HG03457 (cell line): ENCODE measurements around the gene CCND1.
"Not testable (repeated sequence)": the region's sequence is repeated elsewhere in the genome, so short reads cannot be mapped to it uniquely, and the experiment has no call there.

Experiments
- ATAC-seq: cut with Tn5 transposase; IDR thresholded peaks from one replicate; pipeline ENCODE4 v1.9.1; 2021; ENCODE audit warnings: moderate number of reproducible peaks; ENCODE audit not compliant: unreplicated experiment

The CCND1 gene

DNA sequence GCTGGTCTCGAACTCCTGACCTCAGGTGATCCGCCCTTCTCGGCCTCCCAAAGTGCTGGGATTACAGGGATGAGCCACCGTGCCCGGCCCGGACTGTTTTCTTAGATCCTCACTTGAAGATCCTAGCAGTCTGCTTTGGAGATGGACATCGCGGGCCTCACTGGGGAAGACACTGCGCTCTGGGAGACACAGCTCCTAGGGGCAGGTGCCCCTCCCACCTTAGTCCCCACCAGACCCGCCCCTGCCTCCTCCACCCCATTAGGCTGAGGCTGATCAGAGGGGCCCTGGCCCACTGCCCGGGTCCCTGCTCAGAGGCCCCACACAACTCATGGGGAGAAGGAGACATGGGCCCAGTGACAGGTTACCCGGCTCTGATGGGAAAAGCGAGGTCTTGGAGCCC lies 45.5 kb downstream of the CCND1 start:
- no peak for ATAC-seq

DNA sequence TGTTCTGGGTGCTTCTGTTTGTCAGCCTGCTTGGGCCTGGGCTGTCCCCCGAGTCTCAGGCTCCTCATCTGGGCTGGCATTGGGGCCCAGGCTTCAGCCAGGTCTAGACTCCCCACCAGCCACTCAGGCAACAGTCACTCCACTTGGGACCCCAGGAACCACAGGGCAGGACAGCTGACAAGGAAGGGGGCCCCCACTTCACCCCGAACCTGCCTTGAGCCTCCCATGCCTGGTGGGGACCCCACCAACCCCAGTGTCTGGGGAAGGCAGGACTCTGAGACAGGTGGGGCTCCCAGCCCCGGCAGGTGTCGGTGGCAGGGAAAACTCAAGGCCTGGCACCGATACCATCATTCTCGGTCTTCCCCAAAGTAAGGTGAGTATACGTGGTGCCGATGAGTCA lies 45.9 kb downstream of the CCND1 start:
- no peak for ATAC-seq

DNA sequence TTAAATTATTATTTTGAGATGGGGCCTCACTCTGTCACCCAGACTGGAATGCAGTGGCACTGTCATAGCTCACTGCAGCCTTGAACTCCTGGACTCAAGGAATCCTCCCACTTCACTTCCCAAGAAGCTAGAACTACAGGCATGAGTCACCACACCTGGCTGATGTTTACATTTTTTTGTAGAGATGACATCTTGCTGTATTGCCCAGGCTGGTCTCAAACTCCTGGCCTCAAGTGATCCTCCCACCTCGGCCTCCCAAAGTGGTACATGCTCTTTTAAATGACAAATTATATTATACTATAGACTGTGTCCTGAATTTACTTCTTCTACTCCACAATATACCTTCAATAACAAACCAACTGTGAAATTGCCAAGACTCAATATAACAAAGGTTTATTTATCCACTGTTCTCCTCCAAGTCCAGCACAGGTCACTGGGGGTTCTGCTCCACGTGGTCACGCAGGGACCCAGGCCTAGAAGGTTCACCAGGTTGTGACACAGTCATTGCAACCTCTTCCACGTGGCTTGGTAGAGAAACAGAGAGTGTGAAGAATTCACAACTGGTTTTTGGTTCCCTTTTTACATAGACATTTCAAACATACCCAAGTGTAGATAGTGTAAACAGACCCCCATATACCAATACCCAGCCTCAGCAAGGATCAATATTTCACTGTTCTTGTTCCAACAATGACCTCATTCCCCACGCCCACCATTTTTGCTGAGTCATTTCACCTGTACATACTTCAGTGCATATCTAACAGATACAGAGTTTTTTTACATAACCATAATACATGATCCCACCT lies 47.2 kb downstream of the CCND1 start:
- not testable (repeated sequence) for ATAC-seq

DNA sequence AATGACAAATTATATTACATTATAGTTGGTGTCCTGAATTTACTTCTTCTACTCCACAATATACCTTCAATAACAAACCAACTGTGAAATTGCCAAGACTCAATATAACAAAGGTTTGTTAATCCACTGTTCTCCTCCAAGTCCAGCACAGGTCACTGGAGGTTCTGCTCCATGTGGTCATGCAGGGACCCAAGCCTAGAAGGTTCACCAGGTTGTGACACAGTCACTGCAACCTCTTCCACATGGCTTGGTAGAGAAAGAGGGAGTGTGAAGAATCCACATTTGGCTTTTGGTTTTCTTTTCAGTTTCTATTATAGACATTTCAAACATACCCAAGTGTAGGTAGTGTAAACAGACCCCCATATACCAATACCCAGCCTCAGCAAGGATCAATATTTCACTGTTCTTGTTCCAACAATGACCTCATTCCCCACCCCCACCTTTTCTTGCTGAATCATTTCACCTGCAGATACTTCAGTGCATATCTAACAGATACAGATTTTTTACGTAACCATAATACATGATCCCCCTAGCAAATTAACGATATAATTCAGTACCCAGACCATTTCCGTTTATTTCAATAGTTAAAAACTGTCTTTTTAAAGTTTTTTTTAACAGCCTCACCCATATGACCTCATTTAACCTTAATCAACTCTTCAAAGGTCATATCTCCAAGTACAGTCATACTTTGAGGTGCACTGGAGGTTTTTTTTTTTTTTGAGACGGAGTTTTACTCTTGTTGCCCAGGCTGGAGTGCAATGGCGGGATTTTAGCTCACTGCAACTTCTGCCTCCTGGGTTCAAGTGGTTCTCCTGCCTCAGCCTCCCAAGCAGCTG lies 48.7 kb downstream of the CCND1 start:
- no peak for ATAC-seq

DNA sequence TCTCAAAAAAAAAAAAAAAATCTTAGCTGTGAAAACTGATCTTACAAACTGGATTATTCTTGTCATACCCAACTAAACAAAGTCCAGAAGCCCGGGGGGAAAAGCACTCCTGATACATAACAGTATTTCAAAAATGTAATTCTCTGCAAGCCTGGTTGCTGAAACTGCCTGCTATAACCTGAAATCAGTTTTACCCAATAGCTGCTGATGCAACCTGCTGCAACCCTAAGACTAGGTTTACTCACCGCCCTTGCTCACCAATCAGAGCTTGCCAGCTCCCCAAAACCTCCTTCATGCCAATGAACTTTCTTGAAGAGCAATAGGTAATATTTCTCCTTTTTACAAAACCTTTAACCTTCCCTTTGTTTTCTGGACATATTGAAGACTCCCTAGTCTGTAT lies 50.5 kb downstream of the CCND1 start:
- ATAC-seq = no peak

DNA sequence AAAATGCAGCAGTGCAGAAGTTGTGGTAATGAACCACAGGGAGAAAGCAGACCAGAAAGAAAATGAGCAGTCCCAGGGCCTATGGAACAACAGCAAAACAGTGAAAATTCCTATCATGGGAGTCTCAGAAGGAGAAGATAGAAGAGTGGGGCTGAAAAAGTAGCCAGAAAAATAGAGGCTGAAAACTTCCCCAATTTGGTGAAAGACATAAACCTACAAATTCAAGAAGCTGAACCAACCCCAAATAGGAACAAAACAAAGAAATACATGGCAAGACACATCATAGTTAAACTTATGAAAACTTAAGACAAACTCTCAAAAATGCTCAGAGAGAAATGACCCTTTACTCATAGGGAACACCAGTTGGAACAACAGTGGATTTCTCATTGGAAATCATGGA lies 51.5 kb downstream of the CCND1 start:
- no peak for ATAC-seq

DNA sequence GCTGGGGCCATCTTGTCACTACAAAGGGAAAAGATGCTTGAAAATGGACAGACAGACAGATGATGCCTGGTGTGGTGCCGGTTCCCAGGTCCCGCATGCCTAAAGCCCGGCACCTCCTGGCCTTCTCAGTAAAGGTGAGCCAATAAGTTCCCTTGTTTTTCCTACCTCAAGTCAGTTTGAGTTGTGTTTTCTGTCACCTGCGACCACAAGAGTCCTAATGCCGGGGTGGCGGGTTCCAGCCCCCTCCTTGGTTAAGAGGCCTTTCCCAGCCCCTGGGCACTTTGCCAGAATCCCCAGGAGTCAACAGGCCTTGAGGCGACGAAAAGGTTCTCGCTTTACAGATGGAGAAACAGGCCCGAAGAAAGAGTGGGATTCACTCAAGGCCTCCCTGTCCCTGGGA lies 53.8 kb downstream of the CCND1 start:
- ATAC-seq = no peak

DNA sequence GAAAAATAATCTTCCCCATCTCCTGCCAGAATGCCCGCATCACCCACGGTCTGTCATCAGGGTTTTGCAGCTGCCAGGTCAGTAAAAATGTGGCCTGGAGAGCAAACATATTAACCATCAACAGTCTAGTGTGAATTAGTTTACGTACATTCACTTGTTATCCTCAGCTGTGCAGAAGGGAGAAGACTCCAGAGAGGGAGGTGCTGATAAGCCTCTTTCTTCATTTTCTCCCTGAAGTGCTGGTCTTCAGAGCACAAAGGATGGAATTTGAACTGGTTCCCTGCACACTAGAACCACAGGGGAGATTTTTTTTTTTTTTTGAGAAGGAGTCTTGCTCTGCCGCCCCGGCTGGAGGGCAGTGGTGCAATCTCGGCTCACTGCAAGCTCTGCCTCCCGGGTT lies 54.6 kb downstream of the CCND1 start:
- no peak for ATAC-seq

DNA sequence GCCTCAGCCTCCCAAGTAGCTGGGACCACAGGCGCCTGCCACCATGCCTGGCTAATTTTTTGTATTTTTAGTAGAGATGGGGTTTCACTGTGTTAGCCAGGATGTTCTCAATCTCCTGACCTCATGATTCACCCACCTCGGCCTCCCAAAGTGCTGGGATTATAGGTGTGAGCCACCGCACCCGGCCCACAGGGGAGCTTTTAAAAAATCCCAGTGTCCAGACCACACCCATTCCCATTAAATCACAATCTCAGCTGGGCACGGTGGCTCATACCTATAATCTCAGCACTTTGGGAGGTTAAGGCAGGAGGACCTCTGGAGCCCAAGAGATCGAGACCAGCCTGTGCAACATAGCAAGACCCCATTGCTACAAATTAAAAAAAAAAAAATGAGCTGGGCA lies 55.0 kb downstream of the CCND1 start:
- not testable (repeated sequence) for ATAC-seq

DNA sequence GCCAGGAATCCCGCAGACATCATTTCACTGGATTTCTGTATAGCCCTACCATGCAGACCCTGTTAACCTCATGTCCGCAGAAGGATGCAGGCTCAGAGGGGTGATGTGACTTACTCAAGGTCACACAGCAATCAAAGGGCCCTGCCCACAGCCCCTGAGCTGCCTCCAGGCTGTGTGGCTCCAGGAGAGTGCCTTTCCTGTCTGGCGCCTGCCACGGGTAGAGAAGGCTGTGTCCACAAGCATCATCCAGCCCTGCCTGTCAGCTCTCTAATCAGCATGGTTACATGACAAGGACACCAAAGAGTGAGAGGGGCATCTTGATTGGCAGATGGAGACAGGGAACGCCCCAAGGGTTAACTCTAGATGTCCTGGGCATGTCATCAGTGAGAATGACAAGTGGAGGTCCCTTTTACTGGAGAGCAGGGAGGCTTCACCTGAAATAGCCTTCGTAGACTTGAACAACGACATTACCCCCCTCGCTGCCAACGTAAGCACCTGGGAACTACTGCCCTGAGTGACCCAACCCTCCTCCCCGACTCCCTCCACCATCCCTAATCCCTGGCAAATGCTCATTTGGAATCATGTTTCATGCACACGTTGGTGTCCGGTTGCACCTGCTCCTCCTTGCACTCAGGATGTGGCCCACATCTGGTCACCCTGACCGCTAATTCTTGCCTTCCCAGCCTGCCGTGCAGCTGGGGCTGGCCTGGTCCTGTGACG lies 56.0 kb downstream of the CCND1 start:
- no peak for ATAC-seq

DNA sequence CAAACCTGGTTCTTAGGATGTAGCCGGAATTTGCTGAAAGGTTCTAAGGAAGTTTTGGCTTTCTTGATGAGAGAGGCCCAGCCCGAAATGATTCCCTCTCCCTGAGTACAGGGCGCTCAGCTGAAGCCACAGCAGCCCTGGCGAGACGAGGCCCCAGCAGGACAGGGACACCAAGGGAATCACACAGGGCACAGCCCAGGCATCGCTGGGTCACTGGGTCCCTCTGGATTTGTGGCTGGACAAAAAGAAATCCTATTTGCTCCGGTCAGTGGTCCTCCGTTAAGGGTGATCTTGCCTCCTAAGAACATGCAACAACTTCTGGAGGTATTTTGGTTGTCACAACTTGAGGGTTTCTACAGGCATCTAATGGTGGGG lies 56.5 kb downstream of the CCND1 start:
- no peak for ATAC-seq

DNA sequence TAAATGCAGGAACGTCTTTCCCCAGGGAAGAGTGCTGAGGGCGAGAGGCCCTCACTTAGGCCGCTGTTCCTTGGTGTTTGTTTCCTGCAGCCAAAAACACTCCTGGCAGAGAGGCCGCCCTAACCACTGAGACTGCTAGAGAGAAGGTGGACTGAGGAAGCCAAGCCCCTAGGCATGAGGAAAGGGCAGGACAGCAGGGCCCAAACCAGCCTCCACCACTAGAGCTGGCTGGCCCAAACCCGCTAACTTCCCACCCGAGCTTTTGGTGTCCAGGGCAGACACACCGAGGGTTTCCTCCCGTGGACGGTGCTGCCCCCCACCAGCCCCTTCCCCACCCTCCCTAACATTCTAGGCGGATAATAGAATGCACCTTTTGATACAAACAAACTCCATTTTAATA lies 56.9 kb downstream of the CCND1 start:
- no peak for ATAC-seq

DNA sequence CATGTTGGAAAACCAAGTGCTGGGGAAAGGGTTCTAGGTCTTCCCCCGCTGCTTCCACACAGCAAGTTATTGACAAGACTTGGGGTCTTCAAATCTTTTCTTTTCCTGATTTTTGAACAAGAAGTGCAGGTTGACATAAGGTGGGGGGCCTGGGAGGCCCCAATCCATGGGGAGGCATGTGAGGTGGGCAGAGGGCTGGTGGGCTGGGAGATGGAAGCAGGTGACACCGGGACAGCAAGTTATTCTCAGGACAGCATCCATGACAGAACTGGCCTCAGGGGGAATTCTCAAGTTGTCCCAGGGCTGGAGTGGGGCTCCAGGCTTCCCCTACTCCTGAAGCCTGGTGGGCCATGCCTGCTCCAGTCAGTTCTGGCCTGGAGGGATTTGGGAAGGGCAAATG lies 57.4 kb downstream of the CCND1 start:
- ATAC-seq = no peak

DNA sequence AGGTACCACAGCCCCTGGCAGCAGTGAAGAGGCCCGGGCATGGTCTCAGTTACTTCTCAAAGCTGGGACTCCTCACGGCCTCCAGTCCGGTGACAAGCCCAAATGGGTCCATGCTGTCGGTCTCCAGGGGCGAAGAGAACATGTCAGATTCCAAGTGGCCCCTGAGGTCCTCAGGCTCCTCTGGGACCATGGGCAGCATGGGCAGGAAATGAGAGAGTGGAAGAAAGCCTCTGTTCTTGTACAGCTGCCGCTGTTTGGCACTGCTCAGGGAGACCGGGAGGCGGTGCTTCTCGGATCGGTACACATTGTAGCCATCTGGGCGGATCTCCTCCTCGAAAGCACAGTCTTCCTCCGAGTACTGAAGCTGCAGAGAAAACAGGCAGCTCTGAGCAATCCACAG lies 58.3 kb downstream of the CCND1 start:
- no peak for ATAC-seq

DNA sequence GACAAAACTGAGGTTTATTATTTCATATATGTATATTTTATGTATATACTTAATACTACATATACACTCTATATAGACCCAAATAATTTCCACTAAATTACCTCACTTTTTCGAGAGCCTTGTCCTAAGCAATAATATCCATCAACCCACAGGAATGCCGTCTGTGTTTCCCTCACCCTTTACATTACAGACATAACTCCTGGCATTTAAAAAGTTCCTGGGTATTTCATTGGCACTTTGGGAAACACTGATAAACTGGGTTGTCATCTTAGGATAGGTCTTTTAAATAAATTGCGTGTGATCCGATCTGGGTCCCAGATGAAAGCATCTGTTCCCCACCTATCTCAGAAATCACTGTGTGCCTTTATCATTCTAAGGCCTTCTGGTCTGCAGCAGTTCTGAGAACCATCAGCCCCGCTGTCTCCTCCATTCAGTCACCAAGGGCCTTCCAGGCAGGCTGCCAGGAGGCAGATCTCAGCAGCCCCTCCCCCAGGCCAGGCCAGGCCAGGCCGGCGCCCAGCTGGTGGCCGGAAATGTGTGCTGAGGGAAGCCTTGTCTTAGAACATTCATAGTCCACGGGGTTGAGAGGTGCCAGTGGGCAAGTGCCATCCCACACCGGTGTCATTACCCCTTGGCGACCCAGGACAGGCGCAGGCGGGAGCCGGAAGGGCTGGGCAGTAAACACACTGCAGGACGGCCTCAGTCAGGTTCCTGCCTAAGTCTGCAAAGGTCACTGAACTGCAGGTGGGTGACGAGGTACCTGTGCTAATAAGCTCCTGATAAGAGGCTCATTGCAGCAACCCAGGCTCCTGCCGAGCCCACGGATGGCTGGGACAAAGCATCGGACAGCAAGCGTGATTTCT lies 59.6 kb downstream of the CCND1 start:
- ATAC-seq = no peak

DNA sequence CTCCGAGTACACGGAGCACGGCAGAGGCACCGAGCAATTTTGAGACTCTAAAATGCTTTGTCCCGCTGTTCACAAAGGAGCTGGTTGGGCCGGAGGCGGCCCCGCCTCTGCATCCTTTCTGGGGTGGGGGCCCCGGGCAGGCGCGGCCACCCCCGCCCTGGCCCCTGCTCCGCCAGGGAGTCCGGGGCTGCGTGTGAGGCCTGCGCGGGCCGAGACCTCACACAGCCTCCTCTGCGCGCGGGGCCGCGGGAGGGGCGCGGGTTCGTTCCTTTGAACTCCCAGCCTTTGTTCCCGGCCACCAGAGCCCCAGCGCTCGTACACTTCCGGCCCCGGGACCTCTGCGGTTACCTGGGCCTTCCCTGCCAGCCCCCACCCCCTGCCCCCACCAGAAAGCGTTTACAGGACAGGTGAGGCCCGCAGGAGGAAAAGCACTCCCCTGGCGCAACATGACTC lies 61.3 kb downstream of the CCND1 start:
- ATAC-seq = no peak

DNA sequence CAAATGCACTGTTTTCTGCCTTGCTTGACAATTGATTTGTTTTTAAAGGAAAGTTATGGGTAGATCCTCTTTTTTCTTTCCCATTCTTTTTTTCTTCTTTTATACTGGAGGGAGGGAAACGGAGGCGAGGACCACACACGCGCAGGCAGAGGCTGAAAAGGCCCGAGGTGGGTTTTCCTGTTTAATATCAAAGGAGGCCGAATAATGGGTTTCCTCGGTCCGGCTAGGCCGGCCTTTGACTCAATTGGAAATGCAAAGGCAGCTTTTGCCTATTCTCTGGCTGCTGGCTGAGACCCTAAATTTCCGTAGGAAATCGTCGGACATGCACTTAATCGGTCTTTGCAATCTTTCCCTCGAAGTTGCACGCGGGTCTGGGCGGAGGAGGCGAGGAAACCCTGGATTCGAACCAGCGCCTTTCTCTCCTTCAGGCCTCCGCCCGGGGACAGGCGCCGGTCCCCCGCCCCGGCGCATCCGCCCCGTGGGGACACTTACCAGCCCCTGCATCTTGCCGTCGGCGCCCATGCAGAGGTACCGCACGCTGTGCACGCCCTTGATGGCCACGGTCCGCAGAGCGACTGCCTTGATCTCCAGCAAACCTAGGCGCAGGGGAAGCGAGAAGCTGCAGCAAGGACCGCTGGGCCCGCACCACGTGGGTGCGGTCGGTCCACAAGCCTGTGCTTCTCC lies 62.0 kb downstream of the CCND1 start:
- no peak for ATAC-seq

DNA sequence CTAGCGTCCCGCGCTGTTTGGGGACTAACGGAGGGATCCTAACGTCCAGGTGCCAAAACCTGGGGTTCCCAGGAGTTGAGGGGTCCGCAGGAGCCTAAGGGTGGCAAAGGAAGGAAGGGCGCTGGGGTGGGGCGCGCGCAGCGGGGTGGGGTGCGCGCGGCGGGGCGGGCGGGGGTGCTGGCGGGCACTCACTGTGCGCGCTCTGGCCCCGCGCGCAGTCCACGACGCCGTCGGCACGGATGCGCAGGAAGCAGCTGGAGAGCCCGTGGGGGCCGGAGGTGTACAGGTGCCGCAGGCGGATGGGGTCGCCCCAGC lies 62.5 kb downstream of the CCND1 start:
- ATAC-seq = no peak
